SH-SY5Y (cell line): ENCODE measurements around the gene WDR81.

Source experiments
- GATA2 ChIP-seq: IDR thresholded peaks from 2 replicates; pipeline ENCODE4 v1.6.1; 2011; ENCODE audit warnings: mild to moderate bottlenecking, low read depth, low read length
- GATA3 ChIP-seq: IDR thresholded peaks from 2 replicates; pipeline ENCODE4 v1.6.1; 2011; ENCODE audit warnings: low read depth, mild to moderate bottlenecking, low read length, moderate library complexity

GRCh38 chr17:1726626-1727257 lies 2.2 kb downstream of the WDR81 start:
- TF ChIP-seq GATA3 (no peak), GATA2 (no peak)
